GM10248 (cell line): Measurements from ENCODE around the gene RENBP.

Source experiments
- CTCF ChIA-PET: fragments of 300-600 bp; sonication (Branson Sonifier 250); formaldehyde crosslinking; extraction: SDS; loops from one replicate; lab custom pipeline; 2021; ENCODE audit warnings: antibody characterized with exemption; lab: Yijun Ruan, JAX
- POLR2A ChIA-PET: fragments of 350-650 bp; sonication (Branson Sonifier 250); formaldehyde crosslinking; extraction: SDS; loops from one replicate; lab custom pipeline; 2020; ENCODE audit warnings: antibody characterized with exemption; lab: Yijun Ruan, JAX
- DNase-seq: peaks from one replicate; pipeline ENCODE4 v3.0.0; 2012; ENCODE audit errors: extremely low spot score
- CTCF ChIP-seq: IDR thresholded peaks from 2 replicates; pipeline ENCODE4 v1.5.1; 2012; ENCODE audit warnings: mild to moderate bottlenecking, low read depth; ENCODE audit errors: extremely low read depth, missing control alignments, control extremely low read depth

The RENBP gene

GRCh38 chrX:153967536-153968224, 23.2 kb upstream of the RENBP start:
- CTCF ChIA-PET, result interaction anchor here (0.8 to 14.3 kb wide), 3 partner anchors 18 to 45 kb away, joined by 3 to 137 read pairs (median 9); partner anchors contain the start of genes ARHGAP4 and RENBP
- POLR2A ChIA-PET, result interaction anchor here (0.9 kb wide), 1 partner anchor 20 kb away, joined by 3 read pairs; no protein-coding TSS in a partner anchor
- DNase-seq, result no peak
- no peak for TF ChIP-seq CTCF

DNA sequence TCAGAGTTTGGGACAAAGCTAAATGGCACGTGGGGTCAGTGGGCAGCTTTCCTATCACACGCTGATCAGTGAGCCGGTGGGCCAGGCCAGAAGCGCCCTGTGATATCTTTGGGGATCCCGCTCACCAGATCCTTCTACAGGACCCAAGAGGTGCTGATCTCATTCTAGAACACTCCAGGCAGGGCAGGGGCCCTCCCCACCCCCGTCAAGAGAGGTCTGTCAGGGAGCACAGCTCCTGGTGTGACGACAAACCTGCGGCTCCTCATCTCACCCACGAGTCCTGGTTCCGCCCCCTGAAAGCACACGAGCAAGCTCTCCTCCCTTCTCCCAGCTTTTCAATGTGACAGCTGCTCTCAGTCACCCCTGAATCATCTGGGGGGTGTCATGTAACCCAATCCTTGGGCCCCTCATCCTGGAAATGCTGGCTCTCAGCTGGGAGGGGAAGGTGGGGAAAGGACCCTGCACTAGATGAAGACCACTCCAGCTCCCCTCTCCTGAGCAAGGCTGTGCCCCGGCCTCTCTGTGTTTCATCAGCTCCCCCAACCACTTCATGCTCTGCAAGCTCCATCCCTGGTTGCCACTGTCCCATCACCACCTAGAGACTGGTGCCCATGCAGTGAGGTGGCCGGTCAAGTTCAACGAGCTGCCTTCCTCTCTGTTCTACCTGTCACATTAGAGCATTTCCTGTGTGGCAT, 22.5 kb upstream of the RENBP start:
- CTCF ChIA-PET, result interaction anchor here (0.8 to 14.3 kb wide), 4 partner anchors 18 to 46 kb away, joined by 3 to 137 read pairs (median 6); partner anchors contain the start of genes ARHGAP4 and RENBP

DNA sequence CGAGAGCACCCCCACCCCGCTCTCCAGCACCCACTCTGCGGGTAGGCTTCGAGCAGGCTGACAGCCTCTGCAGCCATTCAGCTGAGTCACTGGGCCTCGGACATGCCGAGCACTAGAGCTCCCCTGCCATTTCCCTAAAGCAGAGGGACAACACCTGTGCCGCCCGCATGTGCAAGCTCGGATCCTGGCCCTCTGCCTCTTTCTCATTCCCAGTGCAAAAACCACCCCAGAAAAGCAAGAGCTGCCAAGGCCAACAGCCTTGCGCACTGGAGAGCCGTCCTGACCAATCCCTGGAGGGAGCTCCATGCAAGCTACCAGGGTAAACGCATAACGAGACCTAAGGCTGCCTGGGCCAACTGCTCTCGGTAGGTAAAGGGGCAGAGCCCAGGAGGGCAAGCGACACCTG, 21.8 kb upstream of the RENBP start:
- ChIA-PET CTCF (interaction anchor here (0.9 to 14.3 kb wide), 3 partner anchors 17 to 47 kb away, joined by 3 to 137 read pairs (median 9); partner anchors contain the start of gene RENBP), POLR2A (interaction anchor here (0.6 kb wide), 1 partner anchor 73 kb away, joined by 6 read pairs; no protein-coding TSS in a partner anchor)
- DNase-seq, result no peak
- no peak for TF ChIP-seq CTCF

More for the DNA sequence above, 22.5 kb upstream of the RENBP start:
- POLR2A ChIA-PET, result interaction anchor here (0.6 kb wide), 1 partner anchor 72 kb away, joined by 6 read pairs; no protein-coding TSS in a partner anchor
- TF ChIP-seq CTCF, result no peak
- no peak for DNase-seq

GRCh38 chrX:153965406-153965805, 21.0 kb upstream of the RENBP start:
- ChIA-PET CTCF (interaction anchor here (1.1 to 14.3 kb wide), 2 partner anchors 9 to 16 kb away, joined by 3 to 137 read pairs; partner anchors contain the start of gene RENBP), POLR2A (no interaction called here)
- DNase-seq, result no peak
- no peak for TF ChIP-seq CTCF

- TF ChIP-seq CTCF, result no peak
- ChIA-PET POLR2A (no interaction called here), CTCF (interaction anchor here (14.3 kb wide), 1 partner anchor 15 kb away, joined by 137 read pairs; the partner anchor contains the start of gene RENBP)
- no peak for DNase-seq
Observed at GRCh38 chrX:153964105-153964504, 19.7 kb upstream of the RENBP start.

DNA sequence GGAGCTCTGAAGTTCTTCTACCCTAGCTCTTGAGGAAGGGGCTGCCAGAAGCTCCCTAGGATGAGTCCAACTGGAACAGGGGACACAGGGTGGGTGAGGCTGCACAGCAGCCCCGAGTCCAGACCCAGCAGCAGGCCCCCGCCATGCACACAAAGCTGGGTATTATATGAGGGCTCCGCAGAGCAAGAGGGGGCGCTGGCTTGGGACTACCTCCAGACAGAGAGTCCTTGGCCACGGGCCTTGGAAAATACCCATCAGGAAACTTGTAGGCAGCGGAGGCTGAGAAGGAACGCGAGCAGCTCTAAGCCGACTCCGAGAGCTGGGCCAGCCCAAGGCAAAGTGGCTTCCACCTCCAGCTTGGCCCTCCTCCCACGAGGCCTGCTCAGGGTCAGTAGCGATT, 19.1 kb upstream of the RENBP start:
- ChIA-PET POLR2A (no interaction called here), CTCF (interaction anchor here (14.3 kb wide), 1 partner anchor 14 kb away, joined by 137 read pairs; the partner anchor contains the start of gene RENBP)
- no peak for TF ChIP-seq CTCF
- no peak for DNase-seq
